ENCODE results near the gene ROBO1.

ROBO1 gene

DNA sequence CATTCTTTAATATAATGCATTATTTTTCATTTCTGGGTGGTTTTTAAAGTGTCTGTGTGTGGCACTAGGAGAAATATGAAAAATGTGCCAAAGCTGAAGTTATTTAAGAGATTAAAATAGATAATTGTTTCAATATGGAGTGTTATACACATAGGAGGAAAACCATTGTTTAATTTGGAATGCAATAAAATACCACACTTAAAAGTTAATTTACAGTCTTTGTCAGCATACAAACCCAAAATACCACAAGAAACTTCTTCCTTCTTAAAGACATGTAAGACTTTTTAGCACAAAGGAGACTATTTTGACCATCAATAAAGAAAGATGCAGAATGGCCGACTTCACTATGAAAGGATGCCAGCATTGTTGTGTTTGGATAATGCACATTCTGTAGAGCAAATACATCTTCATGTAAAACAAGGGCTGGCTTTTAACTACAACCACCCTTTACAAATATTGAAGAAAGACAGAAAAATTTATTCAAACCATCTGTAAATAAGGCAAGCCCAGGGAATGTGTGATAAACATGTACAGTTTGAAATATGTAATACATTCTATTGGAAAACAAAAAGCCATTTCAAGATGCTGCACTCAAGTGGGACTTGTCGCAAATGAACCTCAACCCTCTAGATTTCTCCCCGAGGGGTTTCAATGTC is 1146.6 kb downstream of the ROBO1 start:
- DNase-seq (ENCODE audit: low read depth): no peak

DNA sequence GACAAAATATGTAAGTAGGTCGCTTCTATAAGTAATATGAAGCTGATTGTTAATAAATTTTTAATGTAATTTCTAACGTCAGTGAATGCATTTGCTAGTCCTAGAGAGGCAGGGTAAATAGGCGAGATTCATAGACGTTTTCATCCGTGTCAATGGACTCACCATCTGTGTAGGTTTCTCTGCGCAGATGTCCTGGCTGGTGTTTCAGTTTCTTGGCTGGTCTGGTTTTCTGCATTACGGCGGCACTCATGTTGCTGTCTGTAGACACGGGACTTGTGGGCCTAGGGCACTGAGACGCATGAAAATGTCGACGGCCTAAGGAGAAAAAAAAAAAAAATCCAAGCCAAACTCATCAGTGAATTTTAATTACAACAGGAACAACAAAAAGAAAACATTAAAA is 1153.3 kb downstream of the ROBO1 start:
- no peak for DNase-seq (ENCODE audit: low read depth)

- DNase-seq (ENCODE audit: low read depth): no peak
Measured at GRCh38 chr3:78613421-78613879, 1154.3 kb downstream of the ROBO1 start.

- no peak for DNase-seq (ENCODE audit: low read depth)
Measured at GRCh38 chr3:78611278-78611677, 1156.5 kb downstream of the ROBO1 start.

DNA sequence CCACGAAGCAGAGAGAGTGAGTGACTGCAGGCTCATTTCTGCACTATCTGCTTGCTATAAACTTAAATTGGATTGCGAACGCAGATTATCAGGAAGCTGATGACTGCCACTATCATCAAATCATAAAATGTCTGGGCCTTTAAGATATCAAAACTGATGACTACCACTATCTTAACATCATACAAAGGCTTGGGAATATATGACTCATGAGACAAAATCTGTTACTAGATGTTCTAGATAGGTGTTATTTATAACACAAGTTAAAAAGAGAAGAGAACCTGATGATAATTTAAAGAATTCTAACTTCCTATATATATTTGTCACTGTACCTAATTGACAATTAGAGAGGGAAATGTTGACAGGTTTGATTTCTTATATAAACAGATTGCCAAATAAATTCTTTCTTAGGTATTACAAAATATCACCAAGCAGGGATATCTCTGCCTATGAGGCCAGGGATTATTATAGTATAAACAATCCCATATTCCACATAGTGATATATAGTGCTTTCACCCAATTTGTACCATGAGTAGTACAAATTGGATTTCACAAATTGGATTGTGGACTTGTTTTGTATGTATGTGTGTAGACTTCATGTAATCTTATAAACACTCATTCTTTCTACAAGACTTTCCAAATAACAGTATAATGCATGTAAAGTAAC is 1157.2 kb downstream of the ROBO1 start:
- no peak for DNase-seq (ENCODE audit: low read depth)

GRCh38 chr3:78606756-78607155 is 1161.0 kb downstream of the ROBO1 start:
- DNase-seq (ENCODE audit: low read depth): no peak

- DNase-seq (ENCODE audit: low read depth): no peak
Measured at GRCh38 chr3:78605178-78605577, 1162.6 kb downstream of the ROBO1 start.

GRCh38 chr3:78604341-78604740 is 1163.5 kb downstream of the ROBO1 start:
- no peak for DNase-seq (ENCODE audit: low read depth)

- DNase-seq (ENCODE audit: low read depth): no peak
Measured at GRCh38 chr3:78601249-78601648, 1166.5 kb downstream of the ROBO1 start.

DNA sequence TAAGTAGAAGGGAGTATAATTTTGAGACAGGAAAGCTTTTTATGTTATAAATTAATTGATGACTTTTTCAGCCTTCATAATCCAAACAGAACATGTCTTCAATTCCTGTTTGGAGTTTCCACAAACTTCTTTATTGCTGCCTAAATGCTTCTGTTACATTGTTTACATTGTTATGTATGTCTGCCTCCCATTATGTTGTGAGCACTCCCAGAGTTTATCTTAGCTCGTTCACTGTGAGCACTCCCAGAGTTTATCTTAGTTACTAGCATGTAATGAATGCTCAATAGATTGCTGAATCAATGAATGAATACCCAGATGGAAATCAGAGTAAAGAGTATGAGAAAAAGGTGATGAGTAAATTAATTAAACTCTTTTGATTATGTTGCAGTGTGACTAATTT is 1178.0 kb downstream of the ROBO1 start:
- DNase-seq (ENCODE audit: low read depth): no peak

DNA sequence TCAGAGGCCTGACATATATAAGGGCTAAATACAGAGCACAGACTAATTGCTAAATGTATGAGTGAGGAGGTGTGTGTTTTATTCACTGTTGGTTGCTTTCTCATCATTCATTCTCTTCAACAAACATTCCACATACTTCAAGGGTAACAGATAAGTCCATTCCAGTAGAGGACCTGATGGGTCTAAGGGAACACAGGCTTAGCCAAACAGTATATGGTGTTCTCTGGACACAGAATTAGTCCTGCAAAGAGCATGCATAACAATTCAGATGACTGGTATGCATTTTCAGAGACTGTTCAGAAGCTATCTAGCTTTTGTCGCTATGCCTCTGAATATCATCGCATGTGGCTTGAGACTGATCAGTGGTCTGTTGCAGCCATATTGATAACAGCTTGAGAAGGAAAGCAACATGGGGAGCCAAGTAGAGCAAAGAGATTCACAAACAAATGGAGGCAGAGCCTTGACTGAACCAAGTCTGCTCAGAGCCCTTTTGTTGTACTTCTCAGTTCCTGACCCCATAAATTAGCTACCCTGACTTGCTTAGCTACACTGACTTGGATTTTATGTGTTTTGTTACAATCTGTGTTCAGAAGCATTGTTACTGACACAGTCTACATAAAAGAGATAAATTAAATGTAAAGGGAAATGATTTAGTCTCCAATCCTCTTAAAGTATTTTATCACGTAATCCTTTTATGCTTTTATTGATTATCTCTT is 1178.7 kb downstream of the ROBO1 start:
- DNase-seq (ENCODE audit: low read depth): no peak

GRCh38 chr3:78580681-78581080 is 1187.1 kb downstream of the ROBO1 start:
- no peak for DNase-seq (ENCODE audit: low read depth)

DNA sequence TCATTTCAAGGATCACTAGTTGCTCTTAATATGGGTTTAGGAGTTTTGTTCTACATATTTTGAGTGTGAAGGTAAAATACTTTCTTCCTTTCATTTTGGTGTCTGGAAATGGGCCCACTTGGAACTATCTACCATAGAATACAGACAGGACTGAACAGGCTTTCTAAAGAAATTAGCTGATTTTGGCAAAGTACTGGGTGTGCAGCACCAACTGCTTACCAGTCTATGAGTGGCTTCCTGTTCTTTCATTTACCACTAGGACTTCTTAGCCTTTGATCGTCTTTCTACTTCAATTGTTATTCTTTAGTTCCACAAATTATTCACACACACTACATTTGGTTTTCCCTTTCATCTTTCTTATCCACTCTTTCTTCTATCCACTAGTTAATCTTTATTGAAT is 1196.3 kb downstream of the ROBO1 start:
- DNase-seq (ENCODE audit: low read depth): no peak

GRCh38 chr3:78570496-78570895 is 1197.3 kb downstream of the ROBO1 start:
- no peak for DNase-seq (ENCODE audit: low read depth)

GRCh38 chr3:78569804-78570203 is 1198.0 kb downstream of the ROBO1 start:
- no peak for DNase-seq (ENCODE audit: low read depth)

- no peak for DNase-seq (ENCODE audit: low read depth)
Measured at GRCh38 chr3:78565712-78566111, 1202.1 kb downstream of the ROBO1 start.

DNA sequence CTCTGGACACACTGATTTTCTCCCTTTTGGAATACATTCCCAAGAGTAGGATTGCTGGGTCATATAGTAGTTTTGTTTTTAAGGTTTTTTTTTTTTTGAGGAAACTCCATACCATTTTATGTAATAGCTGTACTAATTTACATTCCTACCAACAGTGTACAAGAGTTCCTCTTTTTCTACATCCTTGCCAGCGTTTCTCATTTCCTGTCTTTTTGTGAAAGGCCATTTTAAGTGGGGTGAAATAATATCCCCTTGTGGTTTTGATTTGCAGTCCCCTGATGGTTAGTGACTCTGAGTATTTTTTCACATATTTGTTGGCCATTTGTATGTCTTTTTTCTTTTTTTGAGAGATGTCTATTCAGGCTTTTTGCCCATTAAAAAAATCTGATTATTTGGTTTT is 1205.5 kb downstream of the ROBO1 start:
- no peak for DNase-seq (ENCODE audit: low read depth)
